SK-N-SH treated with all-trans-retinoic acid at 6 μM for 48 hours (cell line): ENCODE results near the gene SEMA5A.

Experiments used
- ATAC-seq: fragments of 200-7000 bp; cut with Tn5 transposase; 3 replicates; pipeline ENCODE4 v1.9.1; 2020; ENCODE audit warnings: mild to moderate bottlenecking, moderate library complexity
- ARNTL ChIP-seq: fragments of 450-650 bp; formaldehyde crosslinking; IDR thresholded peaks from 2 replicates; pipeline ENCODE4 v1.5.0; 2020; ENCODE audit warnings: low read depth, mild to moderate bottlenecking, moderate library complexity, borderline replicate concordance
- BACH2 ChIP-seq: fragments of 250-450 bp; sonication (Bioruptor Pico); IDR thresholded peaks from 2 replicates; pipeline ENCODE4 v1.9.0; 2021; ENCODE audit warnings: mild to moderate bottlenecking, borderline replicate concordance
- CREB5 ChIP-seq: fragments of 250-450 bp; sonication (Bioruptor Pico); IDR thresholded peaks from 2 replicates; pipeline ENCODE4 v1.5.1; 2020; ENCODE audit warnings: low read depth, mild to moderate bottlenecking, moderate library complexity
- CSDC2 ChIP-seq: fragments of 250-450 bp; sonication (Bioruptor Pico); IDR thresholded peaks from 2 replicates; pipeline ENCODE4 v1.5.0; 2020; ENCODE audit warnings: mild to moderate bottlenecking, moderate library complexity
- CSRNP3 ChIP-seq: fragments of 250-450 bp; sonication (Bioruptor Pico); IDR thresholded peaks from 2 replicates; pipeline ENCODE4 v1.5.1; 2021; ENCODE audit warnings: mild to moderate bottlenecking, moderate library complexity
- ESRRG ChIP-seq: fragments of 250-450 bp; sonication (Bioruptor Pico); IDR thresholded peaks from 2 replicates; pipeline ENCODE4 v1.6.1; 2021; ENCODE audit warnings: mild to moderate bottlenecking
- GLIS3 ChIP-seq: fragments of 250-450 bp; sonication (Bioruptor Pico); IDR thresholded peaks from 2 replicates; pipeline ENCODE4 v1.5.0; 2020; ENCODE audit warnings: mild to moderate bottlenecking, moderate library complexity
- ISL1 ChIP-seq: fragments of 250-450 bp; sonication (Bioruptor Pico); IDR thresholded peaks from 2 replicates; pipeline ENCODE4 v2.1.2; 2022; ENCODE audit warnings: mild to moderate bottlenecking, moderate library complexity
- OSR1 ChIP-seq: fragments of 250-450 bp; sonication (Bioruptor Pico); IDR thresholded peaks from 2 replicates; pipeline ENCODE4 v1.8.0; 2022; ENCODE audit warnings: moderate library complexity, mild to moderate bottlenecking, inconsistent platforms
- PATZ1 ChIP-seq: fragments of 250-450 bp; sonication (Bioruptor Pico); IDR thresholded peaks from 2 replicates; pipeline ENCODE4 v1.8.0; 2020; ENCODE audit warnings: mild to moderate bottlenecking, moderate library complexity, borderline replicate concordance
- PPARA ChIP-seq: fragments of 250-450 bp; sonication (Bioruptor Pico); IDR thresholded peaks from 2 replicates; pipeline ENCODE4 v1.5.0; 2020; ENCODE audit warnings: mild to moderate bottlenecking, borderline replicate concordance
- RARB ChIP-seq: fragments of 250-450 bp; sonication (Bioruptor Pico); IDR thresholded peaks from 2 replicates; pipeline ENCODE4 v1.8.0; 2021; ENCODE audit warnings: mild to moderate bottlenecking, moderate library complexity
- SNAI2 ChIP-seq: fragments of 250-450 bp; sonication (Bioruptor Pico); IDR thresholded peaks from 2 replicates; pipeline ENCODE4 v1.5.0; 2020; ENCODE audit warnings: mild to moderate bottlenecking, moderate library complexity
- TCF4 ChIP-seq: fragments of 250-450 bp; sonication (Bioruptor Pico); IDR thresholded peaks from 2 replicates; pipeline ENCODE4 v1.8.0; 2021; ENCODE audit warnings: mild to moderate bottlenecking, moderate library complexity, borderline replicate concordance
- TOX ChIP-seq: fragments of 250-450 bp; sonication (Bioruptor Pico); IDR thresholded peaks from 2 replicates; pipeline ENCODE4 v1.8.0; 2021; ENCODE audit warnings: mild to moderate bottlenecking, moderate library complexity, borderline replicate concordance
- TSHZ2 ChIP-seq: fragments of 250-450 bp; sonication (Bioruptor Pico); IDR thresholded peaks from 2 replicates; pipeline ENCODE4 v1.5.0; 2020; ENCODE audit warnings: mild to moderate bottlenecking, moderate library complexity
- ZC3H10 ChIP-seq: fragments of 250-450 bp; sonication (Bioruptor Pico); IDR thresholded peaks from 2 replicates; pipeline ENCODE4 v1.5.1; 2021; ENCODE audit warnings: mild to moderate bottlenecking, moderate library complexity
- ZFP3 ChIP-seq: fragments of 250-450 bp; sonication (Bioruptor Pico); IDR thresholded peaks from 2 replicates; pipeline ENCODE4 v1.5.0; 2020; ENCODE audit warnings: mild to moderate bottlenecking, moderate library complexity
- ZFP30 ChIP-seq: fragments of 450-650 bp; formaldehyde crosslinking; IDR thresholded peaks from 2 replicates; pipeline ENCODE4 v1.5.0; 2022; ENCODE audit warnings: mild to moderate bottlenecking, moderate library complexity
- ZNF565 ChIP-seq: fragments of 450-650 bp; formaldehyde crosslinking; conservative IDR thresholded peaks from 2 replicates; pipeline ENCODE4 v1.5.0; 2020; ENCODE audit warnings: low read depth, mild to moderate bottlenecking, moderate library complexity
- ZNF70 ChIP-seq: fragments of 450-650 bp; formaldehyde crosslinking; IDR thresholded peaks from 2 replicates; pipeline ENCODE4 v1.5.0; 2020; ENCODE audit warnings: mild to moderate bottlenecking, moderate library complexity

The SEMA5A gene

DNA sequence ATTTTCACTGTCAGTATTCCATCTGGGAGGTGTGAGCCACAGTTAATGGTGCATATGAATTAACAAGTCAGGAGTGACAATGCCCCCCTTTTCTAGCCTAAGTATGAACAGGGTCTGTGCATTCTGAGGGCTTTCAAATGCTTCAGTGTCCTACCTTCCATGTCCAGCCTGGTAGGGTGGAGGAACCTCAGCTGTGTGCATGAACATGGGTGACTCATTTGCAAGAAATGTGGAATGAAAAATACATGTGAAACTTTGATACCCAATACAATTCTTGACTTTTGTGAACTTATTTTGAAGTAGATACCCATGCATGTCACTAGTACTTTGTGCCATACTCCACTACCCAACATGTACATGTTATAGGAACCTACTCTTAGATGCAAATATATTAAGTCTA lies 375.8 kb downstream of the SEMA5A start:
- no peak for TF ChIP-seq PPARA (CRISPR knock-in tag)
- no peak for TF ChIP-seq ESRRG (CRISPR knock-in tag)
- no peak for TF ChIP-seq ZFP30 (CRISPR knock-in tag)
- ATAC-seq: no peak

GRCh38 chr5:9169557-9169902 lies 376.3 kb downstream of the SEMA5A start:
- no peak for ATAC-seq

GRCh38 chr5:9168791-9169556 lies 376.9 kb downstream of the SEMA5A start:
- TF ChIP-seq TCF4 (CRISPR knock-in tag): no peak
- TF ChIP-seq ZFP3 (CRISPR knock-in tag): no peak
- TF ChIP-seq BACH2 (CRISPR knock-in tag): no peak
- no peak for TF ChIP-seq TOX (CRISPR knock-in tag)
- no peak for TF ChIP-seq TSHZ2 (CRISPR knock-in tag)
- TF ChIP-seq ESRRG (CRISPR knock-in tag): no peak
- no peak for TF ChIP-seq ZFP30 (CRISPR knock-in tag)
- TF ChIP-seq SNAI2 (CRISPR knock-in tag): no peak
- TF ChIP-seq ZNF565 (CRISPR knock-in tag): no peak
- no peak for TF ChIP-seq RARB
- TF ChIP-seq ISL1 (CRISPR knock-in tag): no peak
- TF ChIP-seq, all 23 proteins: peak for 0
- ATAC-seq: no peak

More at GRCh38 chr5:9169557-9169902, 376.3 kb downstream of the SEMA5A start:
- no peak for TF ChIP-seq ESRRG (CRISPR knock-in tag)
- TF ChIP-seq OSR1 (CRISPR knock-in tag): no peak
- TF ChIP-seq PPARA (CRISPR knock-in tag): no peak
- TF ChIP-seq ZNF565 (CRISPR knock-in tag): no peak
- TF ChIP-seq ZFP3 (CRISPR knock-in tag): no peak
- no peak for TF ChIP-seq TOX (CRISPR knock-in tag)
- TF ChIP-seq PATZ1 (CRISPR knock-in tag): no peak
- no peak for TF ChIP-seq ZNF70 (CRISPR knock-in tag)
- TF ChIP-seq CREB5 (CRISPR knock-in tag): no peak
- no peak for TF ChIP-seq CSDC2
- no peak for TF ChIP-seq RARB
- no peak for TF ChIP-seq ARNTL (CRISPR knock-in tag)
- TF ChIP-seq GLIS3: no peak
- TF ChIP-seq TSHZ2 (CRISPR knock-in tag): no peak
- no peak for TF ChIP-seq ISL1 (CRISPR knock-in tag)
- TF ChIP-seq ZC3H10: no peak
- TF ChIP-seq CSRNP3 (CRISPR knock-in tag): no peak
